Esophagus muscularis mucosa (tissue), 4 donors: ENCODE data around the gene LYSMD4.

ENCODE experiments used
- EP300 ChIP-seq: sonication (generic); formaldehyde crosslinking; IDR thresholded peaks from one replicate; pipeline ENCODE4 v1.6.1; 2017; ENCODE audit warnings: antibody characterized with exemption
- POLR2A ChIP-seq: fragments of 450-650 bp; IDR thresholded peaks from one replicate; pipeline ENCODE4 v1.6.1; 2017; ENCODE audit warnings: antibody characterized with exemption, moderate library complexity, mild to moderate bottlenecking, low read depth
- POLR2AphosphoS5 ChIP-seq, 2 donors: sonication (generic); formaldehyde crosslinking; IDR thresholded peaks; one replicate each; pipeline ENCODE4 v1.6.1; 2017; ENCODE audit warnings: antibody characterized with exemption in 2 of 2
- TF ChIP-seq, protein P1 (sequence below), 3 experiments: fragments of 200-600 bp in 2 of 3; fragments of 450-650 bp in 1 of 3; sonication (generic) in 2 of 3; IDR thresholded peaks; one replicate each; pipeline ENCODE4 v1.5.1; 2017 to 2019; ENCODE audit warnings: antibody characterized with exemption in 3 of 3, mild to moderate bottlenecking in 2 of 3, moderate library complexity in 1 of 3

- no peak for TF ChIP-seq EP300
- TF ChIP-seq, protein P1, sequence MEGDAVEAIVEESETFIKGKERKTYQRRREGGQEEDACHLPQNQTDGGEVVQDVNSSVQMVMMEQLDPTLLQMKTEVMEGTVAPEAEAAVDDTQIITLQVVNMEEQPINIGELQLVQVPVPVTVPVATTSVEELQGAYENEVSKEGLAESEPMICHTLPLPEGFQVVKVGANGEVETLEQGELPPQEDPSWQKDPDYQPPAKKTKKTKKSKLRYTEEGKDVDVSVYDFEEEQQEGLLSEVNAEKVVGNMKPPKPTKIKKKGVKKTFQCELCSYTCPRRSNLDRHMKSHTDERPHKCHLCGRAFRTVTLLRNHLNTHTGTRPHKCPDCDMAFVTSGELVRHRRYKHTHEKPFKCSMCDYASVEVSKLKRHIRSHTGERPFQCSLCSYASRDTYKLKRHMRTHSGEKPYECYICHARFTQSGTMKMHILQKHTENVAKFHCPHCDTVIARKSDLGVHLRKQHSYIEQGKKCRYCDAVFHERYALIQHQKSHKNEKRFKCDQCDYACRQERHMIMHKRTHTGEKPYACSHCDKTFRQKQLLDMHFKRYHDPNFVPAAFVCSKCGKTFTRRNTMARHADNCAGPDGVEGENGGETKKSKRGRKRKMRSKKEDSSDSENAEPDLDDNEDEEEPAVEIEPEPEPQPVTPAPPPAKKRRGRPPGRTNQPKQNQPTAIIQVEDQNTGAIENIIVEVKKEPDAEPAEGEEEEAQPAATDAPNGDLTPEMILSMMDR (IDR thresholded peaks at IDR 0.05): no peak
- TF ChIP-seq POLR2A: no peak
- TF ChIP-seq POLR2AphosphoS5 (IDR thresholded peaks at IDR 0.05): no peak
Measured at GRCh38 chr15:99749386-99749785, 16.1 kb upstream of the LYSMD4 start.
